Fibroblast of skin of left biceps (primary cell): ENCODE data around the gene SSTR3.
"Not testable (repeated sequence)": the region's sequence is repeated elsewhere in the genome, so short reads cannot be mapped to it uniquely, and the experiment has no call there.

ENCODE experiments used
- DNase-seq, 2 experiments: peaks; one replicate each; pipeline ENCODE4 v3.0.0-alpha.2; 2013; ENCODE audit warnings: low read depth in 2 of 2

SSTR3 gene

DNA sequence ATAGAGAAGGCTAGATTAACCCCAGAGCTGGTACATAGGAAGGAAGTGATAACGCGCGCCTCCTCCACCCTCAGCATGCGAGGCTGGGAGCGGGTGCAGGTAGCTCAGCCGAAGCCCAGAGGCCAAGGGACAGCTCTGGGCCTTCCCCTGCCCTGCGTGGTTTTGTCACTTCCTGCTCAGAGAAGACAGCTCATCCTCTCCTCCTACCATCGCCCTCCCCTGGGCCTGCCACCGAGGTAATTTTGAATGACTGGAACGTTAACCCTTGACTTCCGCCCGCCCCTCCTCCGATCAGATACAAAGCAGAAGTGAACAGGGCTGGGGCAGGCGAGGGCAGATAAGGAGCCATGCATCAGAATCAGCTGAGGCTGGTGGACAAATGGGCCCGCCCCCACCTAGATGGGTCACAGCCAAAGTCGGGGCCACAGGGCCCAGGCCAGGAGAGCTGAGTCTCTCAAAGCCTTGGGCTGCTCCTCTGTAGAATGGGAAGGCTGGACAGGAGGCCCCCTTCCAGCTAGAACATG is 30.2 kb upstream of the SSTR3 start:
- DNase-seq = no peak

DNA sequence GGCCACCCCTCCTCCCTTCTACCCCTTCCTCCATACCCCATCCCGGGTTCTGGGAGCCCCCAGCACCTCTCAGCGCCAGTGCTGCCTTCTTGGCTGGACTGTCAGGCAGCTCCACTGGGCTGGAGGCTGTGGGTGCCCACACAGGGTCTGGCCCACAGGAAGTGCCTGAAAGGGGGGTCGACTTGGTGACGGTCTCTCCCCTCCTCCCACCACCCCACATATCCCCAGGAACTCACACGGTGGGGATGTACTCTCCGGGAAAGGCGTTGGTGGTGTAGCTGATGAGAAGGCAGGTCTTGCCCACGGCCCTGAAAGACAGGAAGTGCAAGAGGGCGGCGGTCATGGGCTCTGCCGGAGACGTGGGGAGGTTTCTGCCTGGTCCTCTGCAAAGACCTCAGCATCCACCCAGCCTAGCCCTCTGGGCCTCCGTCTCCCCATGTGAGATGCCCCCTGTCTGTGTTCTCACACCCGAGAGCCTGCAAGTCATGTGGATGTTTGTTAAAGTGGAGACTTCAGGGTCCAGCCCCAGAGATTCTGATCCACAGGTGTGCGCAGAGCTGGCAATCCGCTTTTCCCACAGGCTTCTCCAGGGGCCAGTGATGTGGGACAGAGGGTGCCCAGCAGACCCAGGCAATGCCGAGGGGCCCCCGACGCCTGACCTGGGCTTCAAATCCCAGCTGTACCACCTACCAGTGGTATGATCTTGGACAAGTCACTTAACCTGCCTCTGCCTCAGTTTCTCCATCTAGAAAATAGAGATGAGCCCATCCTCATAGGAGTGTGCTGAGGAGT is 29.3 kb upstream of the SSTR3 start:
- no peak for DNase-seq

DNA sequence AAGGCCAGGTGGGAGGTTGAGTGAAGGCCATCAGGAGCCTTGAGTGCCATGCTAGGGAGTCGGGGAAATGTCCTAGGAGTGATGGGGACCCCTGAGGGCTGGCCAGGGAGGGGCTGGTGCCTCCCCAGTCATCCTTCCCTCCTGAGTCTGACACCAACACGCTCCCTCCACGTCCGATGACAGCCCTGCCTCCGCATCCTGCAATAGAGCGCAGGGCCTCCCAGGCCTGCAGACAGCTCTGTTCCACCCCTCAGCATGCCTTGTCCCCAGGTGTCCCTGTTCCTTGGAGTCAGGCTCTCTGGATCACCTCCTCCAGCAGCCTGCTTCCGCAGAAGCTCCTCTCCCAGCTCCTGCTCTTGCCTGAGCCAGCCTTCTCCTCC is 28.7 kb upstream of the SSTR3 start:
- DNase-seq = no peak

DNA sequence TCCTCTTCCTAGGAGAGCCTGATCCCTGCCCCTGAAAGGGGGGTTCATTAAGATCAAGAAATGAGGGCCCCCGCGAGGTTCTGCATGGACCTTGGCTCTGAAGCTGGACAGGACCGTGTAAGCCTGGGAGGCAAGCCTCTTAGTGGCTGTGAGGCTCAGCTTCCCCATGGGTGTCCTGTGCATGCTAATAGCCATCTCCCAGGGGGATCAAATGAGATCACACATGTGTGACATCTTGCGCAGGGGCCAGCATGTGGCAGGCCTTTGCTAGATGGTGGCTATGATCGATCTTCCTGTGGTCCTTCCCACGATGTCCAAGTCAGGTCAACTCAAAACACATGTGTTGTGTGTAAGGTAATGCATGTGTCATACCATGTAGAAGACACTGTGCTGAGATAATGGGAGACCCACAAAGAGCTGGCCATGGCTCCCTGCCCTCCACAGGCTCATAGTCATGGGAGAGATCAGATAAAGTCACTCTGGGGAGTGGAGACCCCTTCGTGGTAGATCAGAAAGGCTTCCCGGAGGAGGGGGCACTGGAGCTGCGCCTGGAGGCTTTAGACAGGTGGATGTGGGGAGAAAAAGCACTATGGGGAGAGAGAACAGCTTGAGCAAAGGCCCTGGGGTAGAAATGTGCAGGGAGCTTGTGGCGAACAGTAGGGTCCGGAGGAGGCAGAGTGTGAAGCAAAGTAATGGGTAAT is 28.1 kb upstream of the SSTR3 start:
- no peak for DNase-seq

DNA sequence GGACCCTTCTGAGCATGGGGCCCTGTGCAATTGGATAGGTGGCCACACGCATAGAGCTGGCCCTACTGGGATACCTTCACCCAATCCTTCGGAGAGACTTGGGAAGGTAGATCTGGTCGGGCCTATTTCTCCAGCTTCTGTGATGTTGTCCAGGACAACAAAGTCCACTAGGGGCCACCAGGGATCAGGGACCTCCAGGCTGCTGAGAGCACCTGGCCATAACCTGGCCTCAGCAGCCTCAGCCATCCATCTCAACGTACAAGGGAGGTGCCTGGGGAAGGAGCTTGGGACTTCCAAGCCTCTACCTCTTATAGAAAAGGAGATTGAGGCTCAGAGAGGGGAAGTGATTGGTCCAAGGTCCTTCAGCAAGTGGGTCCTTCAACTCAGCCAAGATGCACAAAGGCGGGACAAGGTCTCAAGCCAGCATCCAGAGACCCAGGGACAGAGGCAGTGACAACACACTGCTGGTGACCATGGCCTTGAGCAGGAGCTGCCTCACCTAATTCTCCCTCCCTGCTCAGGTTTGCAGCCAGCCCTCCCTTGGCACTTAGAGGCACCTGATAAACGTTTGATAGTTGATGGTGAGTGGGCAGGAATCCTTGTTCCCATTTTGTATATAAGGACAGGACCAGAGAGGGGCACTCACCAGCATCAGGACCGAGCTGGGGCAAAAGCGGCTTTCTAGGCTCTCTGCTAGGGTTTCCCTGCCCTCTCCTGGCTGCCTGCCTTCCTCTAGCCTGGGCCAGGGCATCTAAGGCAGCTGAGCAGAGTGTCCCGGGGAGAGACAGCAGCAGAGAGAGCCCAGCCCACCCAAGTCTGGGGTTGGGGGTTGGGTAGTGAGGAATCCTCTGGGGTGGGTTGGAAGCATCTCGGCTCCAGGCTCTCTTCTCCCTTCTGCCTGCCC is 27.3 kb upstream of the SSTR3 start:
- no peak for DNase-seq

DNA sequence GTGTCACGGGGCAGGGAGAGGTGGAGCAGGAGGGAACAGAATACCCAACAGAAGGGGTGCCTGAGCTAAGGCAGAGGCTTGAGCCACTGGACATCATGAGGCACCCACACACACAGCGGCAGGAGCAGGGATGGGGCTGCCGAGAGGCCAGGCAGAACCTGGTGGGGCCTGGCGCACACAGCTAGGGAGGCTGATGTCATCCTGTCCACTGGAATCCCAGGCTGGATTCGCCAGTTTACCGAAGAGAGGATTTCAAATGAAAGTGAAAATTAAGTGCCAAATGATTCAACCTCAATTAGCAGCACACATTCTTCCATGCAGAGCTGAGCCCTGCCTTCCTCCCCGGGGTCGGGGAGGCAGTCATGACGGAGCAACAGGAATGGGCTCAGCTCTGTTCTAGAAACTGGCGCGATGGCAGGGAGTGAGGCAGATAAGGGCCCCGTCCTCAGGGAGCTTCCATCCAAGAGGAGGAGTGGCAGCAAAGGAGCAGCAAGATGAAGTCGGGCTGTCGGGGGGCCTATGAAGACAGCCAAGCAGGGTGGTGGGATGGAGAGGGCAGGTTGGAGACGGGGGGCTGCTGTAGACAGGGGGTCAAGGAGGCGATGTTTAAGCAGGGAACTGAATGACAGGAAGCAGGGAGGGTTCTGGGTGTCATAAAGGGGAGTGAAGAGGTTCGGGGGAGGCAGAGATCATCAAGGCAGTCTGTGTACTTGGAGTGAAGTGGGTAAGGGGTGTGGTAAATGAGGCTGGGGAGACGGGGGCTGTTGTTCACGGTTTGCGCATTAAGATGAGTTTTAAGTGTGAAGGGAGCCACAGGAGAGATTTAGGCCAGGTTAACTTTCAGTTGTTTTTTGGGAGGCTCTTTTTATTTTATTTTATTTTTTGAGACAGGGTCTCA is 25.3 kb upstream of the SSTR3 start:
- DNase-seq = no peak

DNA sequence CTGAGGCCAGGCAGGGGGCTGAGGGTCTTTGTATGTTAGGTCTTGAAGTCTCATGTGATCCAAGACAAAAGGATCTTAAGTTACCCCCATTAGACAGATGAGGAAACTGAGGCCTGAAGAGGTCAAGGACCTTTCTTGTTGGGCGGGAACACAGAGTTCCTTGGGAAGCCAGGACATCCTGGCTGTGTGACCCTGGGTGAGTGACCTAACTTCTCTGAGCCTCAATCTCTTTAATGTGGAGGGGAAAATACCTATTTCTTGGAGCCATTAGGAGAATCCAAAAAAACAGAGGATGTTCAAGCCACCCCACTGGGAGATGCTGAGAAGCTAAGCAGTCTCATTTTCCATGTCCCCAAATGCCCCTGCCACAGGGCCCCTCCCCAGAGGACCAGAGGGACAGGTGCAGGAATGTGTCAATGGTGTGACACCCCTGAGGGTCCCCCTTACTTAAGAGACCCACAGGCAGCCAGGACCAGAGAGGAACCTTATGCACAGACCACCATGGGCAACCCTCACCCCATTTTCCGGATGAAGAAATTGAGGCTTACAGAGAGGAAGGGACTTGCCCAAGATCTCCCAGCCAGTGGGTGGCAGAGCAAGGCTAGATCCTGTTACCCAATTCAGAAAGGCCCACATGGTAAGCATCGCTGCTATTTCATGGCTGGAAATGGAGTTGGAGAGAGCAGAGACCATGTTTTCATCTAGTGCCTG is 23.8 kb upstream of the SSTR3 start:
- DNase-seq = no peak

DNA sequence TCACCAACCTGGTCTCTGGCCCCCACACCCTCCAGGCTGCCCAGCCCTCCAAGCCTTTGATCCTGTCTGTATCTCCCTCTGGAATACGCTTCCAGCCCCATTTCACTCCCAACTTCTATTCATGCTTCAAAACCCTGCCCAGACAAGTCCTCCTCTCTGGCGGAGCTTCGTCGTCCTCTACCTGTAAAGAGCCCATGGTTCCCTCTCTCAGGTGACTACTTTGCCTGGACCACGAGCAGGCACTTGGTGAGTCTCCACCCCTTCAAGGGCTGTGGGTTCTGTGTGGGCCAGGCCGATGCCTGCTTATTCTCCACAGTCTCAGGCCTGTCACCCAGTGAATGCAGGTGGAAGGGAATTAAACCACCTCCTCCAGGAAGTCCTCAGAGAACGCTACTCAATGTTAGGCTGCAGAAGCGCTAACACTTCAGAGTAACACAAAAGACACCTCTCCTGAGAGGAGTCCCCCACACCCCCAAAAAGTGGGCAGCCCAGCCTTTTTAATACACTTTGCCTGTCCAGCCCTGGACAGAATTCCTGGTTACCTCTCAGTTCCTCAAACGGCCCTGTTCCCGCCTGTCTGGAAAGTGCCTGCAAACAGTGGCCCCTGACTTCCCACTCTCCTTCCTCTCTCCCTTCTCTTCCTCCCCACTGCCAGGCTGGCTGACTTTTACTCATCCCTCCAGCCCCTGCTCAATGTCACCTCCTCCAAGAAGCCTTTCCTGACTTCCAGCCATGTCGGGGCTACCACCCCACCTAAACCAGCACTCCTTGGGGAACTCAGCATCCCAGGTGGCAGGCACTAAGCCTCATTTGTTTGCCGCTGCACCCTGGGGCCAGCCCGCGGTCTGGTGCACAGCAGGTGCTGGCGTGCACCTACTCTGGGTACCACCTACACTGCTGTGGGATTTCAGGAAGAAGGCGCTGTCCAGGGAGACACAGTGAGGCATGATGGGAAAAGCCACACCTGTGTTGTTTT is 22.7 kb upstream of the SSTR3 start:
- DNase-seq = no peak

DNA sequence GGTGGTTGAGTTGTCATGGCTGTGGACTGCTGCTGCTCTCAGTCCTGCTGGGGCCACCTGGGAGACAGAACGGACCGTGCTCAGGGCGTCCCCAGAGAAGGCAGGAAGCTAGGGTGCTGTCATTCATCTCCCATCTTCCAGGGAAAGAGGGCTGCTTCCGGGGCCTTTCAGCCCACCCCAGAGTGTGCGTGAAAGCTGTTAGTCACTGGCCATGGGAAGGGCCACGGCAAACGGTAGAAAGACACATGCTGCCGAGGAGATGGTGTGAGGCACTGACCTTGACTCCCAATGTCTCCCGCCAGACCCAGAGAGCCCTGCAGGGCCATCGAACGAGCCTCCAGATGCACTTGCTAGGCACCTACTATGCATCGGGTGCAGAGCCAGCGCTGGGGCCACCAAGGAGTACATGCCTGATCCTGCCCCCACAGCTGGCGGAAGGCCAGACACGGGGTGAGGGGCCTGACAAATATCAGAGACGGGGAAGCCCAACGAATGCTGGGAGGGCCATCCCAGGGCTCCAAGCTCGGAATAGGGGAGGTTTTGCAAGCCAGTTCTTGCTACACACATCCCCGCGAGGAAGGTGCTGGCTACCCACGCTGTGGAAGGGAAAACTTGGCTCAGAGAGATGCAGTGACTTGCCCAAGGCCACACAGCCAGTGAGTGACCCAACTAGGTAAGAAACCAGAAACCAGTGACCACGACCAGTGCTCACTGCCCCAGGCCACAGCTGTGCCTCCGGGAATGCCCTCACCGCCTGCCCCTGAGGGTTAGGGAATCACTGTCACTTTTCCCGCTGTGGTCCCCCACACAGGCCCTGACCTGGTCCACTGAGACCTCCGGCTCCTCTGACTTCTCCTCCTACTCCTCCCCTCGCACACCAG is 21.7 kb upstream of the SSTR3 start:
- DNase-seq = no peak

DNA sequence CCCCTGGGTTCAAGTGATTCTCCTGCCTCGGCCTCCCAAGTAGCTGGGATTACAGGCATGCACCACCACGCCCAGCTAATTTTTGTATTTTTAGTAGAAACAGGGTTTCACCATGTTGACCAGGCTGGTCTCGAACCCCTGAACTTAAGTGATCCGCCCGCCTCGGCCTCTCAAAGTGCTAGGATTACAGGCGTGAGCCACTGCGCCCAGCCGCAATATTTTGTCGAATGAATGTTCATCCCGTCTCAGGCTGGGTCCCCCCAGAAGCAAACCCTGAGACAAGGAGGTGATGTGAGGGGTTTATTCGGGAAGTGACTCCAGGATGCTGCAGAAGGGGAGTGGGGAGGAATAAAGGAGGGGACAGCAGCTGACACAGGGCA is 21.1 kb upstream of the SSTR3 start:
- DNase-seq = not testable (repeated sequence)

DNA sequence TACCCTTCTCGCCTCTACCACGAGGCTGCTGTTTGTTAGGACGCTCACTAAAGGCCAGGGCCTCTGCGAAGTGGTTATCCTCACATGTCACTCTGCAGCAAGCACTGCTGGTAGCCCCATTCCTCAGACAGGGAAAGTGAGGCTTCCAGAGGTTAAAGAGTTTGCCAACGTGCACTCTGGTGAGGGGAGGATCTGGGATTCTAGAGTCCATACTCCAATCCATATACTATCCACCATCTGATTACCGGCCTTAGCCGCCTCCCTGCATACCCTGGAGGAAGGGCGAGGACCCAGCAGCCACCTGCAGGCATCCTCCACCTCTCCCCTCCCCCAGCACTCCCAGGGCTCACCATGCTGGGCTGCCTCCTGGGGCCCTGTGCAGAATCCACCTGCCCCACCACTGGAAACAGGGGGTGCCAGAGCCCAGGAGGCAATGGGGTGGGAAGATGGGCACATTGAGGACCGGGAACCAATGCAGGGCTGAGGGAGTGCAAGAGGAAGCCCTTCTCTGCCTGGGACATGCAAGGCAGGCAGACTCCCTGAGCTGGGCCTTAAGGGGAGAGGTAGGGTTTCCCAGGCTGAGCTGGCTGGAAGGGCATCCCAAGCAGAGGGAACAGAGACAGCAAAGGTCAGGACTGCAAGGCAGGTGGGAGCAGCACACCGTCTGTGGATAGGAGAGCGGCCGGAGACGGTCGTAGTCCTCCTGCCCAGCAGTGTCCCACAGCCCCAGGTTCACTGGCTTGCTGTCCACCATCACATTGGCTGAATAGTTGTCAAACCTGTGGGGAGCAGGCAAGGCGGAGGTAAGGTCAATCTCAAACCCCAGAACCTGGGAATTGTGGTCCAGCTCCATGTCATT is 20.1 kb upstream of the SSTR3 start:
- DNase-seq = no peak

DNA sequence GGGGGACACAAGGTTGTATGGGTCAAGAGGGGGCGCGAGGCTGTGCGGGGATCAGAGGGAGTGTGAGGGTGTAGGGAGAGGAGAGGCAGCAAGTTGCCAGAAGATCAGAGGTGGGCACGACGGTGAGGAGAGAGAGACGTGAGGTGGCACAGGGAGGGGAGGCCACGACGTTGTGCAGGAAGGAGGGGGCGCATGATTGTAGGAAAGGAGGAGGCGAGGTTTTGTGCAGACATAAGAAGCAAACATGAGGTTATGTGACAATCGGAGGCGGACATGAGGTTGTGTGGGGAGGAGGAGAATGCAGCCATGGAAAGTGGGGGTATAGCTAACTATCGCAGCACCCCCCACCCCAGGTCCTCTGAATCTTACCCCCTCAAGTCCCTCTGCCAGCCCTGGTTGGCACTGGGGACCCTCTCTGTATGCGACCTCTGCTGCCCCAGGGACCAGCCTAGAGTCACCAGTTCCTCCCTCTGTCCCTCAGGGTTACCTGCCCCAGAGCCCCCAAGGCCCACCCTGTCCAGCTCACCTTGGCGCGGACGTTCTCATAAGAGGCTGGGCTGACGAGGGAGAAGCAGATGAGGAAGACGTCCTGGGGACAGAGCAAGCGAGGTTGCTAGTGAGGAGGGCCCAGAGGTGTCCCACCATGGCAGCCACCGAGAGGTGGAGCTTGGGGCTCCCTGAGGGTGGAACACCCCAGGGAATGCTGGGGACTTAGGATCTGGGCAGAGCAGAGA is 19.3 kb upstream of the SSTR3 start:
- no peak for DNase-seq

DNA sequence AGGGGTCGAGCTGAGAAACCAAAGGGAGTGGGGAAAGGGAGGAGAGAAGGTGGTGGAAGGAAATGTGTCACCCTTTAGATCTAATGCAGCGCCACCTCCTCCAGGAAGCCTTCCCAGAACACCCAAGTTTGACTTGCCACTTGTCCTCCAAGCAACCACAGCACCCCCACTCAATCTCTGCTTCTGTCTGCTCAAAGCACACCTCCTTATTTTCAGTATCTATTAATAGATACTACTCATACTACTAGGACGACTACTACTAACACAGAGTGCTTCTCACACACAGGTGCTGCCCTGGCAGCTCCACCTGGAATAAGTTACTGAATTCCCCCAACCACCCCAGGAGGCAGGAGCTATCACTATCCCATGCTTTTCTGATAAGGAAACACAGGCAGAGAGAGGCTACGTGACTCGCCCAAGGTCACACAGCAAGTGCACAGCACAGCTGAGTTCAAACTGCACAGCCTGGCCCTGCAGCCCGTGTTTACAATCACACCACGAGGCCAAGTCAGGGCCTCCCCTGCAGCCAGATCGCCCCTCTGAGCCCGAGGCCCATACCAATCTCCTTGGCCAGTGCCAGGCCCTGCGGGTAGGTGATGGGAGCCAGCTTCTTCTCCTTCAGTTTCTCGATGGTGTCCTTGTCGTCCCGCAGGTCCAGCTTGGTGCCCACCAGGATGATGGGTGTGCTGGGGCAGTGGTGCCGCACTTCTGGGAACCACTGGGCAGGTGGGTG is 18.6 kb upstream of the SSTR3 start:
- DNase-seq = no peak

DNA sequence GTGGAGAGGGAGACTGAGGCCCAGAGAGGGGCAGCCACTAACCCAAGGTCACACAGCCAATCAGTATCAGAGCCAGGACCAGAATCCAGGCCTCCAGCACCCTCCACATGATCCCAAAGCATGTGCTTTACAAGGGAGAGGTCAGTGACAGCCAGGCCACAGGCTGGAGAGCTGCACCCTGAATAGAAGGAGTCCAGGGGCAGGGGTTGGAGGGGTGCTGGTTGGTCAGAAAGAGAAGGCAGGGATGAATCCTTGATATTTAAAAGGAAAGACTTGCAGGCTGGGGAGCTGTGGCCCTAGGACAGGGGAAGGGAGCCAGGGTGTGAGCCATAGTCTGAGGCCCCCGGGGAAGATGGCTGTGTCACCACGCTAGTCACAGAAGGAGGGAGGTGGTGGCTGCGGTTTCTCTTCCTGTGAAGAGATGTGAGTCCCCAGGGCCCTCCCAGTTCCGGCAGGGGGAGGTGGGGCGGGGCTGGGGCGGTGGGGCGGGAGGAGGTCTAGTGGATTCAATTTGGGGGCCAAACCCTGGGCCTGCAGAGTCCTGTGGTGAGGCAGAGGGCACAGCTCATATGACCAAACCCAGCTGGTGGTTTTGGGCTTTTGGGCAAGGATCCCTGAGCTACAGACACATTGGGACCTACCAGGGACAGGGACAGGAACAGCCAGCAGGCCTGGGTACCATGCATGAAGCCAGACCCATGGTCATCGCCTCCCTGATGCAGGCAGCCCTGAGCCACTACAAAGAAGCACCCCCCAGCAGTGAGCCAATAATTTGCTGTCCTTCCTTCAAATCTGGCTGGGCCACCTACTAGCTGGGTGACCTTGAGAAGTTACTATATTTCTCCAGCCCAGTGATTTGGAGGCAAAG is 17.8 kb upstream of the SSTR3 start:
- no peak for DNase-seq
